Measurements from ENCODE around the gene FAR2. TPM values are rescaled to one million over a fixed set of nuclear protein-coding genes. Genes with fewer than 3 reads are reported as not detected.

The FAR2 gene
- polyA plus RNA-seq, 12 donors: 9.9 to 52.9 (median 16.1) TPM; not detected in 1

Other genes with a start within 250 kb of the FAR2 start
- 100 to 1,000 TPM in 1 of 12 donors, 10 to 100 TPM in 10, not detected in 1; 32.4 to 100 (median 73.7) TPM for gene ERGIC2, start 231.9 kb downstream of the FAR2 start, polyA plus RNA-seq (ENCODE audit: insufficient read length in 12 of 12)

Measured in muscle of arm (tissue), 12 donors.